HG02840 (cell line): ENCODE data around the gene ABLIM3.

Experiments
- ATAC-seq: cut with Tn5 transposase; IDR thresholded peaks from one replicate; pipeline ENCODE4 v1.9.1; 2021; ENCODE audit warnings: mild to moderate bottlenecking, moderate library complexity, moderate number of reproducible peaks; ENCODE audit not compliant: unreplicated experiment, low FRiP score

Gene ABLIM3

DNA sequence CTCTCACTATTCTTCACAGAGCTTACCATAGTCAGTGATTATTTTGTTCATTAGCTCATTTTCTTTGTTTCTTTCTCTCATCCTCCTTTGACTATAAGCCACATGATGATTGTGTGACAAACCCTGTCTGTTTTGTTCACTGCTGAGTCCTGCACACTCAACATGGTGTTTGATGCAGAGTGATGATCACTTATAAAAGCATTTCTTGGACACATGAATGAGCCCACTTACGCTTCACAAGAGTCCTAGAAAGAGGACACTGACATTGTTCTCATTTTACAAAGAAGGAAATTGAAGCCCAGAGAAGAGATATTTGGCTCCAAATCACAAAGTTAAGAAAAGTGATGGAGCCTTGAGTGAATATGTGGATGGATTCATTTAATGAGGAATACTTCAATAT lies 13.4 kb downstream of the ABLIM3 start:
- ATAC-seq = no peak

DNA sequence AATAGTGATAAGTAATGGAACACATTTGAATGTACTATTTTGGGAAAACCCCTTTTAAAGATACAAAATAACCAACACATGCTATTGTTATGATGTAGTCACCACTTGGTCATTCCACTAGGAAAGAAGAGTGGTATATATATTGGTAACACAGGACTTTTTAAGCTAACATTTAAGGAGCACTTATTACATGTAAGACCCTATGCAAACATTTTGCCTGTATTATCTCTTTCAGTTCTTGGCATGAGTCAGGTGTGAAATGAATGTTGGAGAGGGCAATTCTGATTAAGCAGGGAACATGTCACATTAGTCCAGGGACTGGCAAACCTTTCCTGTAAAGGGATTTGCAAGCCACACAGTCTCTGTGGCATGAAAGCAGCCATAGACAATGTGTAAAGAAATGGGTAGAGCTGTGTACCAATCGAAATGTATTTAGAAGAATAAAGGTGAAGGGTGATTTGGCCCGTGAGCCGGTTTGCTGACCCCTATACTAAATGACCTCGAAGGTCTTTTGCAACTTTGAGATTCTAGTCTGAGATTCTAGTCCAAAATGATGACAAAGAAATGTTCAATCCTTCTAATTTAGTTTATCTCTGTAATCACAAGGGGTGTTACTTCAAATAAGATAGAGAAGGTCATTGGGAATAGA lies 15.3 kb downstream of the ABLIM3 start:
- ATAC-seq = no peak

DNA sequence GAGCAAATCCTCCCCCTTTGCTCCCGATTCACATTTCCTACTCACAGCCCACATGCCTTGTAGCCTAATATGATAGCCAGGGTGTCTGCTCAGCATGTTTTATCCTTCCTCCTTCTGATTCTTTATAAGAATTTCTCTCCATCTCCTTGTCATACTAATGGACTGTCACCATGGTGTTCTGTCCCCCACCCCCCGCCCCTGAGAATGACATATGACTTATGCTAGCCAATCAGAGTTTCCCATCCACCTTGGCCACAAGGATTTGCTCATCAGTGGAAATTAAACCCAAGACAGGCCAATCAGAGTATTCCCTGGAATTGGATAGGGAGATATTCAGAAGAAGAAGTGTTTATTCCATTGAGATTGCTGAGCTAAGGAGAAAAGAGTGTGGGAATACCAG lies 16.0 kb downstream of the ABLIM3 start:
- ATAC-seq = no peak

DNA sequence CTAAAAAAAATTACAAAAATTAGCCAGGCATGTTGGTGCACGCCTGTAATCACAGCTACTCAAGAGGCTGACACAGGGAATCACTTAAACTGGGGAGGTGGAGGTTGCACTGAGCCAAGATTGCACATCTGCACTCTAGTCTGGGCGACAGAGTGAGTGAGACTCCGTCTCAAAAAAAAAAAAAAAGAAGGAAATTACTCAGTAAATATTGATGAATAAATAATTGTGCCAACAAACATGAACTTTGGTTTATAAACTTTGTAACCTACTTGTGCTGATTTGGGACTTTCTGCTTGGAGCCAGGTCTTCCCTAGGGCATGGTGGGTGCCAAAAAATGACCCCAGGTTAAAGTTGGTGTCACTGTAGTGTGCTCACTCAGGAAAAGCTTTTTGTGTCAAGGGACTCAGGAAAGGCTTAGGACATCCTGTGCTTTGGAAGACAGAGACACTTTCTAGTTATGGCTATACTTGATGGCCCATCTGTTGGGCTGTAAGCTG lies 19.0 kb downstream of the ABLIM3 start:
- ATAC-seq = no peak

DNA sequence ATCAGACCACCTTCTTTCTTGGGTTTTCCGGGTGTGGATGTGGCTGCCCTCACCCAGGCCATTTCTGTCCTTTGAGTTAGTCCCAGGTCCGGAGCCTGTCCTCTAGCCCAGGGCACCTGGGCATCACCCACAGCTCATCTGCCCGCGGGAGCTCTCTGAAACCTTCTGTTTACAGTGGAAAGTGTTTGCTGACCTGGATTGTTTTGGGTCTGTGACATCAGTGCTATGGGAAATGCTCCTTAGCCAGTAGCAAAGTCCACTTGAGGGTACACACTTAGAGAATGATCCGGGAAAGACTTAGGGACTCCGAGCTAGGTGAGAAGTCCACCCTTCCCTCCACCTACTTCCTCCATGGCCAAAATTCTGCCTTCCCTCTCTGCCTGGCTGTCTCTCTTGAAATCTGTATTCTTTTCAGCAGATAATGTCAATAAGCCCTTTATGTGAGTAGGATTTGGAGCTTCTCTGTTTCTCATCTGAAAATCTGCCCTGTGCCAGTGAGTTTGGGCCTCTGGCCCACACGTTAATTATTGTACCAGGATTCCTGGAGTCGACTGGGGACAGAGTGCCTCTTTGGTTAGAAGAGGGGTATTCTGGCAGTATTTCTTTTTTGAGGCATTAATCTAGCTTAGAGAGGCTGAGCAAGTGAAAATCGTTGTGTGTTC lies 19.9 kb downstream of the ABLIM3 start:
- ATAC-seq = no peak

DNA sequence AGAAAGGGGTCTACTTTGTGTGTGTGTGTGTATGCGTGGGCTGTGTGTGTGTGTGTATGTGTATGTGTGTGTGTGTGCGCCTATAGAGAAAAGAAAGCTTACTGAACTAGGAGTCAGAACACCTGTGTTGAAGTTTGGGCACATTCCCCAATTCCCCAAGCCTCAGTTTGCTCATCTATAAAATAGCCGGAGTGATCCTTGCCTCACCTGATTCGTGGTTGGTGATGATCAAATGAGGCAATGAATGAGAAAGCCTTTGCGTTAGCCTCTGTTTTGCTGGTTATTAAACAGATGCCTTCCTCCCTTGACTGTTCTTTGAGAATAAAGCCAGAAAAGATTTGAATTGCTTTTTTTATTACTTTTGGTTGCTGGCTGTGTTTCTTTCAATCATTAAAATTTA lies 20.6 kb downstream of the ABLIM3 start:
- ATAC-seq = no peak

DNA sequence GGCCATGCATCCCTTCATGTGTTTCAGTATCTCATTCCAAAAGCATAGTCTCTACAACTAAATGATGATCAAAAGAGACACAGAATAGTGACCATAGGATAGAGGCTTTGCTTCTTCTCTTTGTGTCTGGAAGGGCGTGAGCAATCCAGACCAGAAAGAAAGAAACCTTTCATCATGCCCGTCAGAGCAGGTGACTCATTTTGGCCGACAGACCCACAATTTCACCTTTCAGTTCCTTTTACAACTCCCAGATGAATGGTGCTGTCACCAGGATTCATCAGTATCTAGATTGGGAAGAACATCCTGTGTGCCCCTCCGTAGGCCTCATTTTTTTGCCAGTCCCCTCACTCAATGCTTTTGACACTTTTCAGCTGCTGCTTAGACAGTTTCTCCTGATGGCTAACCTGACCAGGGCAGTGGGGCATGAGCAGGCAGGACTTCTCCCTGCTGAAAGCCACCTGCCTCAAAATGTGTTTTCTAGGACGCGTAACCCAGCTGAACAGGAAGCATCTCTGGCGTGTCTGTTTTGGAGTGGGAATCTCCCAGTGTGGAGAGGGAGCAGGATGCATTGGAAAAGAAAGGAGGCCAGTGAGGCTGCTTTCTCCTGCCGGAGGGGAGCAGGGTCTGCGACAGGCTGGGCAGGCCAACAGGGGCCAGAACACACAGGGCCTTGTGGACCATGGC lies 21.2 kb downstream of the ABLIM3 start:
- ATAC-seq = no peak

DNA sequence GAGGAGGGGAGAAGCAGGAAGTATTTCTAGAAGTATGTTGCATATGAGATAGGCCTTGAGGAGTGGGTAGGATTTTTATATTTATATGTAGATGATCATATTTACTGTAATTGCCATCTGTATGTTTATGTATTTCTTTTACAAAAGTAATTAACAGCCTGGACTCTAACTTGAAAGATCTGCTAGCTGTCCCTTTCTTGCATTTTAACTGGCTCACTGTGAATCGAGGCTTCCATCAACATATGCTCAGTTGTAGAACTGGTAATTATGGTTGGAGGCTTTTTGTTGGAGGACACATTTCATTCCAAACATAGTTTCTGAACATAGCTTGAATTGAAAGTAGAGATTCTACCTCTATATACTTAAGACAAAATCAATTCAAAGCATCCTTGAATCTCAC lies 23.4 kb downstream of the ABLIM3 start:
- no peak for ATAC-seq

DNA sequence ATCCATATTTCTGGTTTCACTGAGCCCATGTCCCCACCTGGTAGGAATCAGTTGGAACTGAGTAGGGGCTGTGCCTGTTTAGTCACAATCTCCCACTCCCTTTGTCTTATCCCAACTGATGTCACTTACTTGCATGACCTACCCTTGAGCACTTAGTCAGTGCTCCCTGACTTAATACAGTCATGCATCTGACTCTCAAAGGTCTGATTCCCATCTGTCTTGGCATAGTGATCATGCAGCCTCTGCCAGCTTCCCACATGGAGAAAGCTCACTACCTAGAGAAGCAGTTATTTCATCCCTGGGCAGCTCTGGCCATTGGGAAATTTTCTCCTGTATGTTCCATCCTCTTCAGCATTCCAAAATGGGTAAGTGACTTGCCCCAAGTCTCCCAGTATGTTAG lies 24.8 kb downstream of the ABLIM3 start:
- no peak for ATAC-seq

DNA sequence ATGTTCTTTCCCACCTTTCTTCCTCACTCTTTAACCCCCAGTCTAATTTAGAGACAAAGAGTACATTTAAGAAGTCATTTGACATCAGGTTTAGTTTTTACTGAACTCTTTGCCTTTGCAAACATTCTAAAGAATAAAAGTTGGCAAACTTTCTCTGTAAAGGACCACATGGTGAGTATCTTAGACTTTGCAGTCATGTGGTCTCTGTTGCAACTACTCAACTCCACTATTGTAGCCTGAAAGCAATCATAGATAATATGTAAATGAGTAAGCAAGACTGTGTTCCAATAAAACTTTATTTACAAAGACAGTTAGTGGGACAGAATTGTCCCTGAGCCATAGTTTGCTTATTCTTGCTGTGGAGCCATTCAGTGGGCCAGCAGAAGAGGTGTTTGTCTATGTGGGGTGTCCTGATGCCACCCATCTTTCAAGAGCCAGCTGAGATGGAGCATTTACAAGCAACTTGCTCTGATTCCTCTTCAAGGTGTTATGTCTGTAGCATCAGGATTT lies 25.4 kb downstream of the ABLIM3 start:
- no peak for ATAC-seq

DNA sequence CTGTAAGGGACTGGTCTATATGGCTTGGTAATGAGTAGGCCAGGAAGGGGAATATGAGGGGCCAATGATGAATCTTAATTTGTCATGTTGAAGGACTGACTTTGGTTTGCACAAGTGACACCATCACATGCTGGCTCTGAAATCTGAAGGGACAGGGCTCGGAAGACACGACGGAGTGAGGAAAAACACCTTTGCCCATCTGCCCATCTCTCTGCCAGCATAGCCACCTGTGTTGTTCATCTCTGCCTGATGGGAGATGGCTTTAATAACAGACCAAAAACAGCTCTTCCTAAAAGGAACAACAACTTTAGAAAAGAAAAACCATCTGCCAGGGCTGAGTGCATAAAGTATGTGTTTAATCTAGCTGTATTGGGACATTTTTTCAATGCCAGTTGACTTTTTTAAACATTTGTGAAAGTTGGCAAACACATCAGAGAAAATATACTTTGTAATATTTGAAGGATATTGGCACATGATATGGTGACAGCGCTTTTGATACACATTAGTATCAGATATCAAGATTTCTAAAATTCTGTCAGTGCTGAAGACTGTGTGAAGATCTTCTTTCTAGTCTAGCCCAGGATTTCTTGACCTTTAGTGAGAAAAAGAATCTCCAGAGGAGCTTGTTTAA lies 27.1 kb downstream of the ABLIM3 start:
- ATAC-seq = no peak

DNA sequence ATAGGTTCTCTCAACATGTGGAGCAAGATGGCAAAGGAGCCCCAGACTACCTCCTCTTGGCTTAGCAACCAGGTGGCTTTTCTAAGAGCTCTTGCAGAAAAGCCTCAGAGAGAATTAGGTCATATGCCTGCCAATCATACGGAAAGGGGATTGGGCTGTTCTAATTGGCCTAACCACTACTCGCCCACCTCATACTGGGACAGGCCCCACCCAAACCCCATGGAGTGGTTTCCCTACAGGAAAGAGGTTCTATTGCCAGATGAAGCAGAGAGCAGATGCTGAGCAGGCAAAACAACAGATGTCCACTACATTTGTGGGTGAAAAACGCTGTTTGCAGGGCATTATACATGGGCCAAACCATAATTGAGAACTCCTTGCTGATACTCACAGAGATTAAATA lies 29.0 kb downstream of the ABLIM3 start:
- ATAC-seq = no peak

DNA sequence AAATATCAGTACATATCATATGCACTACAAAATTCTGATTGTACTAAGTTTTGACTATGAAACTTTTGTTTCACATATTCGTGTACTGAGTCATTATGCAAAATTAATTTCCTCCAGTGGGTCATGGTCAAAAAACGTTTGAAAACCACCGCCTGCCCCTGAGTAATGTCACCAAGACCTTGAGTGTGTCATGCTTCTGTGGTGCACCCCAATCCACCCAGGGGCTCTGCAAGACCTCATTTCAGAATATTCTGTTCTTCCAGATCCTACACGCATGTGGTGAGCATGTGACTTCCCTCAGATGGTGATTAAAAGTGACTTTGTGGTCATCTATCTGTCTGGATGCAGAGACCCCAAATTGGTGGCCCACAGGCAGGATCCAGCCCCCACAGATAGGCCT lies 31.0 kb downstream of the ABLIM3 start:
- peak; percentile 55 for ATAC-seq

DNA sequence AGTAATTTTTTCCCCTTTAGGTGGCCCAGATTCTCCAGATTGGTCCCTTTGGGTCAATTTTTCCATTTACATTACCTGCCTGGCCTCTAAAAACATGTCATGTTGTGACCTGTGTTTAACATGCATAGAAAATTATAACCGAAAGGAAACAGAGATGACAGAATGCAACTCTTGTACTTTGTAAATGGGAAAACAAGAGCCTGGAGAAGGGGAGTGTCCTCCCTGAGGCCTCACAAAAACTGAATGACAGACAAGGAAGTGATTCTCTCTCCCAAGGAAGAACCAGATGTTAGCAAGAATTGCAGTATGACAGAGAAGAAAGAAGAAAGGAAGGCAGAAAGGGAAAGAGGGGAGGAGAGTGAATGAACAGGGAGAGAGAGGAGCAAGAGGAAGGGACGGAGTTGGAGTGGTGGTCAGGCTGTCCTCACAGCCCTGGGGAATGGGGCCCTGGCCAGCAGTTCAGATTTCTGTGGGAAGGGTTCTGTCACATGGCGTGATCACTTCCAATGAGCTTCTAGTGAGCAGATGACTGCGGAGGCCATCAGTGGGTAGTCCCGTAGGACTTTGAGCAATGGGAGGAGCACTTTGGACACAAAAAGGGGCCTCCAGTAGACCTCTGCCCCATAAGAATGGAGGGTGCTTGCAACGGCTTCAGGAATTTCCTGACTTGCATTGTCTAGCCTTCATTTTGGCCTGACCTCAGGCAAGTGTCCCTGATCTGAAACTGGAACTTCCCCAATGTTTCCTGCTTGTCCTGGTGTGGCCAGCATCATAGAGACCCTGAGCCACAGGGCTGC lies 31.6 kb downstream of the ABLIM3 start:
- ATAC-seq = peak; percentile 15

DNA sequence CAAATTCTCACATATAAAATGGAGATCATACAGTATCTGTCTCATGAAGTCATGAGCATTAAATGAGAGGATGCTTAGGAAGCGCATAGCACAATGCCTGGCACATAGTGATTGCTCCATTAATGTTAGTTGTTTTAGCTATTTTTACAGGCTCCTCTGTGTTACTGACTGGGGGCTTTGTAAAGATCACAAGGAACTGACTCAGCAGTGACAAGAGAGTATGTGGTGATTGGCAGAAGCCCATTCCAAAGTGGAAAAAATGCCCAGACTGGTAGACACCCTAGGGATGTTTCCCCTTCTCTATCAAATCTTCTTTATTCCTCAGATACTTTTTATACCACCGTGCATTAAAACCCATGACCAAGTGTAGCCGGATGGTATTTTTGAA lies 33.5 kb downstream of the ABLIM3 start:
- ATAC-seq = no peak

DNA sequence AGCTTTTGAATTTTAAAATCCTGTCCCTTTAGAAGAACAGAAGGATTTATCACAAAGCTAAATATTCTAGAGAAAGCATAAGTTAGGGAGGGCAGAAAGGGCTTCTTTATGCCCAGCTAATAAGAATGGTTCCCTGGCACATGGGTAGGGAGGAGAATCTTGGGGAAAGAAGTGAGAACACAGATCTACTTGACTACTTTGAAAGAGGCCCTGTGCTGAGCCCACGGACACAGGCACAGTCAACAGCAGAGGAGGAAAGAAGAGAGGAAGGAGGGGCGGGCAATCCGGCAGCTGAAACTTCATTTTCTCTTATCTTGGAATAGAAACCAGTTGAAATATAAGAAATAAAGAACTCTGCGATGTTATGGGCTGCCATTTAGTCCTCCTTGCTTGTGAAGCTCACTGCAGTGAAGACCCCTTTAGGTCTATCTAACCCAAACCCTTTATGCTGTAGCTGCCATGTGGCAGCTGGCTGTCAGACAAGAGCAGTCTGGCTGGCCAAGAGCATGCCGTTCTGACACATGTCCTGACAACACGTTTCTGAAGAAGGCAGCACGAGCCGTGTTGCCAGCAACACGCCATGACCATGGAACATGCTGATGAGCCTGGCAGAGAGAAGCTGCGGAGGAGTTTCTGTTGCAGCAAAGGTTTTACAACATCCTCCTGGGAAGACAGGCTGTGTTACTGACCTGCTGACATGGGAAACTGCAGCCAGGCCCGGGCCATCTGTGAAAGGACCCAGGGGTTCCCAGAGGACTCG lies 34.2 kb downstream of the ABLIM3 start:
- no peak for ATAC-seq

DNA sequence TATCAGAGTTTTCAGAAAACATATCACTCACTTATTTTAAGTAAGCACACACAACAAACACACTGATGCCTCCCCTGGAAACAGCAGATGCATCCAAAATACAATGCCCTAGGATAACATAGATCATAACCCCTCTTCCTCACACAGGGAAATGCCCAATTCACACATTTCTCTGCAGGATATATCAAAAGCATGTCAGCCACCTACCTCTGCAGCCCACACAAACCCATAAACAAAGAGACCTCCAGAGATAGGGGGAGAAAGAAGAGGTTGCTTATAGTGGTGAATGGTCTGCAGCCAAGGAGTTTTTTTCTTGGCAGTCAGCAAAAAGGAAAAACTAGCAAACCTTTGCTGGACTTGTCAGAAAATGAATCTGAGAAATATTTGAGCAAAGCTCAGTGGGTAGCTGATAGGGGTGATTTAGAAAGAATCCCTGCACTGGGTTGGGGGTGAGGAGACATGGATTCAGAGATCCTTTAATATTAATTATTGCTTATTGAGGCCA lies 36.1 kb downstream of the ABLIM3 start:
- no peak for ATAC-seq

DNA sequence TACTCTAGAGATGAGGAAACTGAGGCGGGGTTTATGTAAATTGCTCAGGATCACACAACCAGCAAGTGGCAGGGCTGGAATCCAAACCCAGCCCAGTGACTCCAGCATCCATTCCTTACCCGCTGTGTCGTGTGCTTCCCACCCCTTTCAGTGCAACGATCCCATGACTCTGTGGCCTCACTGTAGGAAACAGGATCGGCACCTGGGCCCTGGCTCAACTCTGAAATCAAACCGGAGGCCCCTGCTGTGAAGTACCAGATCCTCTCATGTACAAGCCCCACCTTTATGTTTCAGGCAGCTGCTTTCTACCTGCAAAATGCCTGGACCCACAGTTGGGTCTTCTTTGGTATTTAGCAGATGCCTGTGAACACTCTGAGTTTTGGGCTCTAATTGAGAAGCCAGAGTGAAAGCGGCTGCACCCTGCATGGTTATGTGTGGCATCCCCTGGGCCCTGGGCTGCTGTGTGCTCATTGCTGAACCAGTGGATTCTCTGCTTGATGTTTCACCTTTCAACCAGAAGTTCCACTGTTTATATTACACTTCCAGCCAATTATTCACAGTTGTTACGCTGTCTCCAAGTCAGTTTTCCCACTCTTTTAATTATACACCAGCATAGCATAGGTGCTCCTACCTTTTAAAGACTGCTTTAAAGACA lies 36.7 kb downstream of the ABLIM3 start:
- no peak for ATAC-seq

DNA sequence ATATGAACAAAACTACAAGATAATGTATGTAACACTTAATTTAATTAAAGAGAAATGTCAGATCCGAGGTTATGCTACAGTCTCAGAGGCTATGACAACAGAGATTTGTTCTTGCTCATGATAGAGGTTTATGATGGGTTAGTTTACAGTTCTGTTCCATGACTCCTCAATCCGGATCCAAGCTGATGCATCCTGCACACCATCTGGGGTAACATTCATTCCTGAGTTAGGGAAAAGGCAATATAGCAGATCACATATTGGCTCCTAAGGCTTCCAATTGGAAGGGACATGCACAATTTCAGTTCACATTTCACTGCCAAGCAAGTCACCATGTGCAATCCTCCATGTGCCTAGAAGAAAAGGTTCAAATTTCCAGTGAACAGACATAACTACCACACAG lies 40.4 kb downstream of the ABLIM3 start:
- ATAC-seq = no peak
